NCI-H2029 treated with DMSO at 0.1 percent for 48 hours (cell line): ENCODE data around the gene LARP4.
A peak's percentile ranks its signal among the peaks of the same experiment; 100 is the strongest.
"Not testable (repeated sequence)": the region's sequence is repeated elsewhere in the genome, so short reads cannot be mapped to it uniquely, and the experiment has no call there.

Experiments
- DNase-seq: peaks from one replicate; lab custom pipeline; 2025; lab: John Stamatoyannopoulos, UW

The LARP4 gene

DNA sequence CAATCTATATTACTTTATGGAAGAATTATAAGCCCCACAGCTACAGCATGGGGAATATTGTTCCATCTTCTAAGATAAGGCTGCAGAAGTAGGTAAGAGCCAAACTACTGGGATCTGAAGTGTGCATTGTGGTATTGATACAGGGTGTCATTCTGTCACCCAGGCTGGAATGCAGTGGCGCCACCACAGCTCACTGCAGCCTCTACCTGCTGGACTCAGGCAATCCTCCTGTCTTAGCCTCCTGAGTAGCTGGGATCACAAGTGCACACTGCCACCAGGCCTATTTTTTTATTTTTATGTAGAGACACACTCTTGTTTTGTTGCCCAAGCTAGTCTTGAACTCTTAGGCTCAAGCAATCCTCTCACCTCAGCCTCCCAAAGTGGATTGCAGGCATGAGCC, 82.8 kb downstream of the LARP4 start:
- no peak for DNase-seq

DNA sequence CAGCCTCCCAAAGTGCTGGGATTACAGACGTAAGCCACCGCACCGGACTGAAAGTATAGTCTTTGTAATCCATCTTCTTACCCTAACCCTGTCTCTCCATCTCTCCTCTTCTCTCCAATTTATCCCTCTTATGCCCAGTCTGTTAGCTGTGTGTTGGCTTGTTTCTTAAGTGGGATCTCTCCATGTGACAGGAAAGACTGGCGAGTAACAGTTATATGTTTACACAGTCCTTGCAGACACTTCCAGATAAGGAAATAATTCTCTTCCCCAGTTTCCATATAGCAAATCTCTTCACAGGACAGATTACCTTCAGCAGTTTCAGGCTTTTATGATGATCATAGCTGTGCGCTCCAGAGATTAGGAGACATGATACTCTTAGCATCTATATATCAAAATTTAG, 88.1 kb downstream of the LARP4 start:
- DNase-seq = peak; percentile 49

DNA sequence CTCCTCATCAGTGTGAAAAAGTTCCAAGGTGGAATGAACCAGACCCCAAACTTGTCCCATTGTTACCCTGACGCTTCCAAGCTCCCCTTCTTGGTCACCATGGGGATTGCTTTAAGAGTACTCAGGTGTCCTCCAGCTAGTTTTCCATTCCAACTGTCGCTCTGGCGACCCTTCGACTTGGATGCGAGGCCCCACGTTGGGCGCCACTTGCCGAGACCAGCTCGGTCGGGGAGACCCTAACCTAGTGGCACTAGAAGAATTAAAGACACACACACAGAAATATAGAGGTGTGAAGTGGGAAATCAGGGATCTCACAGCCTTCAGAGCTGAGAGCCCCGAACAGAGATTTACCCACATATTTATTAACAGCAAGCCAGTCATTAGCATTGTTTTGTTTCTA, 97.4 kb downstream of the LARP4 start:
- not testable (repeated sequence) for DNase-seq

DNA sequence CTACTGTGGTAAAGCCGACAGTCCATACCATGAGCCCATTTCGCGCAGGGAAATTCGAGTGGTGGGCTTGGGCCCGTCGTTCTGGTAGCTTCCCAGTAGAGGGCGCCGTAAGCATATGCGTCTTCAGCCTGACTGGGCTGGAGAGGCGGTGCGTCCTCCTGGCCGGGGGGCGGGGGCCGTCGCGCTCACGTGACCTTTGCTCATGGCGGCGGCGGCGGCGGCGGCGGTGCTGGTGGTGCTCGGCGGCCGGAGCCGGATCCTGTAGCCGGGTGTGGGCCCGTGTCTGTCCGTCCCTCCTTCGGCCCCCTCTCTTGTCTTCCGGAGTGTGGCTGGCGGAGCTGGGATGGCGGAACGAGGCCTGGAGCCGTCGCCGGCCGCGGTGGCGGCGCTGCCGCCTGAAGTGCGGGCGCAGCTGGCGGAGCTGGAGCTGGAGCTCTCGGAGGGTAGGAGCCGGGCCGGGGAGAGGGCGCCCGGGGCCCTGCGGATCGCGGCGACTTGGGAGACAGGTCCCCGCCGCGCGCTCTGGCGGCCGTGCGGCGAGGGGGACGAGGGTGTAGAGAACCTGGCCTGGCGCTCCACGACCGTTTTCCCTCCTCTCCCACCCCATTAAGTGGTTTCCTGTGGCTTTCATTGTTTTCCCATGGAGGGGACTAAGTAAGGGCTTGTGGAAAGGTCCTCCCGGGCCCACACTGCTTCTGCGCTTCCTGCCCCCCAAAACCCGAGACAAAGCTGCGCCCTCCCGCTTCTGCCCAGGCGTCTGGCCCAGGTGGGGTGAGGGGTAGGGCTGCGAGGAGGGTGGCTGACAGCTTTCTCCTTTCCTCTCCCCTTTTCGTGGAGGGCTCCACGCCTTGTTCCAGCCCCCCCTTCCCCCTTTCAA, 104.4 kb downstream of the LARP4 start, which contains the start of gene DIP2B:
Gene DIP2B (plus strand): TSS at position 188 of the 877 bp plus-strand sequence. CDS start 156 bp downstream, at position 344.
- DNase-seq = peak; percentile 87

DNA sequence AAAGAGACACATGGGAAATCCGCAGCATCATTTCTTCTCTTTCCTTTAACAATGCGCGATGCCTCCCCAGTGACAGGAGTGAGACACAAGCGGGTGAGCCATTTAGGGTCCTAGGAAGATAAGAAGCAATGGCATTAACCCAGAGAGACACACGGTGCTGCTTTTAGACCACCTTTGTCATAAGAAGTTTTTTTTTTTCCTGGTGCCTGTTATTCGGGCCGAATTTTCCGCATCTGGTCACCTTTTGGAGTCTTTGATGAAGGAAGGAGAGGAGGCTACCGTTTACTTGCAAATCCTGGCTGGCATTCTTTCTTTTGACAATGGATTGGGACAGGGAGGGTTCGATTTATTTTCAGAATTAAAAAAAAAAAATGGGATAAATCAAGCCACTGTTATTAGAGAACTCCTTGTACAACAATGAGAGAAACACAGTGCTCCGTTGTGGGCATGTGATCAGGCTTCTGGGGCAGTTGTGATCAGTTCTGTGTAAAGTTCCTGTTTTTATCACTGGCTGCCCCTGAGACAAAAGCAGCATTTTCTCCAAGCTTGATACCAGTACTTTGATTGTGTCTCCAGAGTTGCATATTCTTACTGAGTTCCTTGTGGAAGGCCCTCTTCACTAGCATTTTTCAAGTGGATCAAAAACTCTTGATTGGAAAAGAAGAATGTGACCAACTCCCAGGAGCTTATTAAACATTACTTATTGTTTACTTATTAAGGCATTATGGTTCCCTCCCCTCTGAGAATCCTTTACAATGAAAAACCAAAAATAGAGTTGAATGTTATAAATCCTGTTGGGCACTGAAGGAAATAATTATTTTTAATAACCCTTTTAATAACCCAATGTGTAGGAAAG, 105.2 kb downstream of the LARP4 start:
- DNase-seq = no peak

DNA sequence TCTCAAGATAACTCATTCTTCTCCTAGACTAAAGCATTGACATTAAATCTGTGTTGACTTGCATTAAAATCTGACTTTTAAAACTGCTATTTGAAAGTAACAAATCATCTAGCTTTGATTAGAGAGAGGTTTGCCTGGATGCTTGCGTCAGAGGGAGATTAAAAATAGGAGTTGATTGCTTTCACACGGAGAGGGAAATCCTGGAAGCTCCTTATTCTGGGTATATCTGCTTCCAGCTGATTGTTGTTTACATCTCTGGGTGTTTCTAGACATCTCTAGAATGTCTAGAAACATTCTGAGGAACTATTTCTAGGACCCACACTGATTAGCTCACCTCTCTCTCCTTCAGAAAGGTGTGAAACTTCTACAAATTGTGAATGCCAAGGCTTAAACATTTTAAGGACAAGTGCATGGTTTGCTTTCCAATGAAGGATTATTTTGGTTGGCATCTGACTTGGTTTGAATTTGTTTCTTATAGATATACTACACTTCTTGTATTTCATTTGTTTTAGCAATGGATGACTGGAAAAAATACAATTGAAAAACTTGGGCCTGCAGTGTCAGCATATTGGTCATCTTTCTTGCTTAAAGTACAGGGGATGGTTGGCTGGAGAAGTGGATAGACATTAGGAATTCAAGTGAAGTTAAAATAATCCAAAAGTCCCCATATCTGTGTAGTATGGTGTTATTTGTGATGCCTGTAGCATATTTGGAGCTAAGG, 106.2 kb downstream of the LARP4 start:
- DNase-seq = no peak

DNA sequence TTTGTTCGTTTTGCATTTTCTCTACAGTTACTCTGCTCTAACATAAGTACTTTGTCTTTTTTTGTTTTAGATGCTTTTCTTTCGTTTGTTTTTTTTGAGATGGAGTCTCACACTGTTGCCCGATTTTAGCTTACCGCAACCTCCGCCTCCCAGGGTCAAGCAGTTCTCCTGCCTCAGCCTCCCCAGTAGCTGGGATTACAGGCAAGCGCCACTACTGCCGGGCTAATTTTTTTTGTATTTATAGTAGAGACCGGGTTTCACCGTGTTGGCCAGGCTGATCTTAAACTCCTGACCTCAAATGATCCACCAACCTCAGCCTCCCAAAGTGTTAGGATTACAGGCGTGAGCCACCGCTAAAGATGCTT, 106.8 kb downstream of the LARP4 start:
- no peak for DNase-seq

DNA sequence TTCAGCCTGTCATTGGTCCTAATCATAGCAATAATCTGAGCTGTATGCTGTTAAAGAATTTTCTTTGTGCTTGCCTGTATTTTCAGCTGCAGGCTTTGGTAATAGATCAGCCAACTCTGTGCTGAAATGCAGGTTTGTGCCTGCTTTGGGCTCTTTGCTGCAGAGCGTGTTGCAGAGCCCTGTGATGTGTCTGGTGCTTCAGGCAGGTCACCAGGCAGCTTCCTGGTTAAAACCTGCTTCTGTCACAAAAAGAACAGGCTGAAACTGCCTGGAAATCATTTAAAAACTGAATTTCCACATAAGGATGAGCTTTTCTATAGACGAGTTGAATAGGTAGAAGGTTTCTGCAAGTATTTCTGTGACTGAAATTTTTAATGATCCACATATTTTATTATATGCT, 107.2 kb downstream of the LARP4 start:
- no peak for DNase-seq

DNA sequence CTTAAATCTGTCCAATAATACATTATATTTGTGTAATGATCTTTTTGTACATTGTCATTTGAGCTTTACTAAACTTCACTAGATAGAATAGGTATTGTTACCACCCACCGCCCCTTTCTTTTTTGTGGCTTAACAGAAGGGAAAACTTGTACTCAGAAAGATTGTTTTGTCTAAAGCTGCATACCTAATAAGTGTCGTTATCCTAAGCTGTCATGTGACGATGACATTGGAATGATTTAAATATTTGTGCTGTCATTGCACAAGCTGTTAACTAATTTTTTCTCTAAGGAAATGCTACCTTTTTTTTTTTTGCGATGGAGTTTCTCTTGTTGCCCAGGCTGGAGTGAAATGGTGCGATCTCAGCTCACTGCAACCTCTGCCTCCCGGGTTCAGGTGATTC, 107.7 kb downstream of the LARP4 start:
- DNase-seq = no peak

DNA sequence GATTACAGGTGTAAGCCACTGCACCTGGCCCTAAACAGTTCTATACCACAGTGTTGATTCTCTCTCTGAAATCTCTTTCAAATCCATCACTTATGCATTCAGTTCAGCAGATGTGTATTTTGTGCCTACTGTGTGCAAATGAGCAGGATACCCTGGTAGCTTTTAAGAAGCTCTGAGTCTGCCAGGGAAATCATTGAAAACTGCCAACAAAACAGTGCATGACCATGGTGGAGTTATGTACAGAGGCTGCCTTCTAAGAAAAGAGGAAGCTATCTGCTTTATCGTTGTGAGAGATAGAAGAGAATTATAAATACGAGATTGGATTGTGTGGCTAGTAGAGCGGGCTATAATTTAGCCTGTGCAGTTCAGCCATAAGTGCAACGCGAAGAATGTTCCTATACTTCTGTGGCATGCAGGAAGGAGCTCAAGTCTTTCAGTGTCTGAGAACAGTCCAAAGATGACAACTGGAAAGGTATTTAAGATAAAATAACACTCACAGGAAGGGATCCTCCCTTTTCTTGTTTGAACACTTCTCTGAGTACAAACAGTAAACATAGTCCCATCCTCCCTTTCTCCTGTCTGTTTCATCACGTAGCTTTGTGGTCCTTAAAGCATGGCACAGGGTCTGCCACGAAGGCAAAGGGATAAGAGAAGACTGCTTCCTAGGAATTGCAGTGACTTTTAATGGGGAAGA, 108.4 kb downstream of the LARP4 start:
- DNase-seq = no peak

DNA sequence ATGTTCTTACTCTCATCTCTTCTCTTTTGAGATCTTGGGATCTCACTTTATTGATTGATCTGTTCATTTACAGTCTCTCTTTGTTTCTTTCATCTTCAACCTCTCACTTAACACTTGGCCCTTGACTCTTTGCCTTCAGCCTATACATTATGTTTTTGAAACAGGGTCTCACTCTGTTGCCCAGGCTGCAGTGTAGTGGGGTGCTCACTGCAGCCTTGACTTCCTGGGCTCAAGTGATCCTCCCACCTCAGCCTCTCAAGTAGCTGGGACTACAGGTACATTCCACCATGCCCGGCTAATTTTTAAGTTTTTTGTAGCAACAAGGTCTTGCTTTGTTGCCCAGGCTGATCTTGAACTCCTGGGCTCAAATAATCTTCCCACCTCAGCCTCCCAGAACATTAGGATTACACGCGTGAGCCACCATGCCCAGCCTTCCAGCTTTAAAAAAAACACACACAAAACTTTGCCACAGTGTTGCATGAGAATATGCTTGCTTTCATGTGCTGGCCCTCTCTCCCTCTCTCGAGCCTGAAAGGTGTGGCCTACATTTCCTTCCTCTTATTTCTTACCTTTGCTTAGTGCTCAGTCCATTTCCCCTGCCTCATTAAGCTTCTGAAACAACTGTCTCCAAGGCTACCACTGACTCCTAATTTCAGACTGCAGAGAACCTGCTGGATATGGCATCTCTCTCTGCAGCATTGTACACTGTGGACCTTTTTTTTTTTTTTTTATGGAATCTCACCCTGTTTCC, 114.0 kb downstream of the LARP4 start:
- DNase-seq = no peak

DNA sequence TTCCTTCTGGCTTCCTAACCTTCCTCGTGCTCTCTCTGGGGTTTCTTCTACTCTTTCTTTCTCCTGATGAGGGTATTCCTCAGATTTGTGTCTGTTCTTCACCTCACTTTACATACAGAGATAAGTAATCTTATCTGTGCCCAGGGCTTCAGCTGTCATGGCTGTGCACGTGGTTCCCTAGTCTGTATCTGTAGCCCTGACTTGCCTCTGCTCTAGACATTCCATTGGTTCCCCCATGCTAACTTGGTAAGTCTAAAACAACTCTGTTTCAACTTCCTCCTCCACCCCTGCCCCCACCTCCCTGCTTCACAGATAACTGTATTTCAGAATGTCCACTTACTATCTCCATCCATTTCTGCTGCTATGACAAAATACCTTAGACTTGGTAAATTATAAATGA, 114.9 kb downstream of the LARP4 start:
- DNase-seq = no peak

DNA sequence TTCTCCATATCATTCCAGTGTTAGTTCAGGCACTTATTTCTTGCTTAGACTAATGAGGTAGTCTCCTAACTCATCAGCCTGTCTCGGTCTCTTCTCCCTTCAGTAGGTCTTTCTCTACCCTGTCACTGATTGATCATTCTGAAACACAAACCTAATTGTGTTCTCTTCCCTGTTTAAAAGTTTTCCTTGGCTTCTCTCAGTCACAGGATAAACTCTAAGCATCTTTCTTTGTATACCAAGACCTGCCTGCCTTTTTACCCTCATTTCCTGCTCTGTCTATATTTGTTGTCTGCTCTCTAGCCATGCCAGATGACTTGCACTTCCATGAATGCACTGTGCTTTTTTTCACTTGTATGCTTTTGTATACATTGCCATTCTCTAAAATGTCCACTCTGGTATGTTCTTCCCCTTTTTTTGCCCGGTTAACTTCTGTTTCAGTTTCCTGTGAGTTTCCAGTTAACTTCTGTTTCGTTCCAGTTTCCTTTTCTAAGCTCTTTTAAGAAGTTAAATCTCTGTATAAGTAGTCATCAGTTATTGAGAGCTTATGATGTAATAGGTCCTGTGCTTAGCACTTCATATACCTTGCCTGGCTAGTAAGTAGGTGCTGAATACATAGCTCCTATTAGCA, 116.8 kb downstream of the LARP4 start:
- DNase-seq = no peak

DNA sequence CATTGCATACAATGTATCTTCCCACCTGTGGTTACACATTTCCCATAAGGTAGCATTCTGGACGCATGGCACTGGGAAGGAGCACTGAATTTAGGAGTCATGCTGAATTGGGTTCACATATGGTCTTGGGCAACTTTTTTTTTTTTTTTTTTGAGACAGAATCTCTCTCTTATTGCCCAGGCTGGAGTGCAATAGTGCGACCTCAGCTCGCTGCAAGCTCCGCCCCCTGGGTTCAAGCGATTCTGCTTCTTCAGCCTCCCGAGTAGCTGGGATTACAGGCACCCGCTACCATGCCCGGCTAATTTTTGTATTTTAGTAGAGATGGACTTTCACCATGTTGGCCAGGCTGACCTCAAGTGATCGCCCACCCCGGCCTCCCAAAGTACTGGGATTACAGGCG, 117.4 kb downstream of the LARP4 start:
- DNase-seq = no peak

DNA sequence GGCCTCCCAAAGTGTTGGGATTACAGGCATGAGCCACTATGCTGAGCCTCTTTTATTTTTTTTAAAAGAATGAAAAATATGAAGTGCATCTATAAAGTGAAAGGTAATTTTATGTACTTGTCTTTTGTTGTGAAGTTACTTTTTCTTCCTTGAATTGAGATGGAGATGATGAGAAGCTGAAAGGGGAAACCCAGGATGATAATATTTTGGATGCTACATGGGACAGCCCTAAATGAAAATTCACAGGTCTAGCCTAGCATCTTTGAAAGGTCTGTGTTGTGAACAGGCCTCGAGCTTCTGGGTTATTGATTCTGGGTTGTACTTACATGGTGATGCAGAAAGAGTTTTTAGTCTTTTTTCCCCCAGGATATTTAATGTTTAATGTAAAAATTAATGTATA, 118.7 kb downstream of the LARP4 start:
- no peak for DNase-seq

DNA sequence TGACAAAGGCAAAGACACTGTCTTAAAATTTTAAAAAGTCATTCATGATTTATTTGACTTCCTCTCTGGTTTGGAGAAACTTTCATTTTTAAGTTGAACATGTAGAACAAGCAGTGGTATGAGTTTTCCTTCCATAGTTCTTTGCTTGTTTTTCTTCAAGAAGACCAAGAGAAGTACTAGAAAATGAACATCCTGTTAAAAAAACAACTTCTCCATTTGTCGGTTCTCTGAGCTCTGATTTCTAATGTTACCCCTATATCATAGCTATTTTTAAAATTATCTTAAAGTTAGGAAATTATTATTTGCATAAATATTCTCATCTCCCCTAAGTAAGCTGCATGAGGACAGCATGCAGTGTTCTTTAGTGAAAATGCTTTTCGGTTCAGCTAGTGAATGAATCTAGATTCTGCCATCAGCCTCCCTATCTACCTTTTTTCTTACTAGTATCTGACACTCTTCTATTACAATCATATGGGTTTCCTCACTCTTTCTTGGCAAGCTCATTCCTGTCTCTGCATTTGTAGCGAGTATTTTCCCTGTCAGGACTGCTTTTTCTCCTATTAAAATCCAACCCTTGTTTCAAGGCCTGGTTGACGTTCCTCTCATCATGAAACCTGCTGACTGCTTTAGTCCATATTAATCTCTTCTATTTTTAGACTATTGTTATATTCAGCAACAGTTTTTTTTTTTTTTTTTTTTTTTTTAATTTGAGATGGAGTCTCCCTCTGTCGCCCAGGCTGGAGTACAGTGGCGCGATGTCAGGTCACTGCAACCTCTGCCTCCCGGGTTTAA, 119.9 kb downstream of the LARP4 start:
- DNase-seq = no peak

DNA sequence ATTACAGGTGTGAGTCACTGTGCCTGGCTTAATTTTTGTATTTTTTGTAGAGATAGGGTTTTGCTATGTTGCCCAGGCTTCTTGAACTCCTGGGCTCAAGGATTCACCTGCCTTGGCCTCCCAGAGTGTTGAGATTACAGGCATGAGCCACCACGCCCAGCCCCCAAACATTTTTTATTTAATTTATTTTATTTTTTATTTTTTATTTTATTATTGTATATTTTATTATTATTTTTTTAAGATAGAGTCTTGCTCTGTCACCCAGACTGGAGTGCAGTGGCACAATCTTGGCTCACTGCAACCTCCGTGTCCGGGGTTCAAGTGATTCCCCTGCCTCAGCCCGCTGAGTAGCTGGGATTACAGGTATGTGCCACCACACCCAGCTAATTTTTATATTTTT, 121.1 kb downstream of the LARP4 start:
- DNase-seq = not testable (repeated sequence)

DNA sequence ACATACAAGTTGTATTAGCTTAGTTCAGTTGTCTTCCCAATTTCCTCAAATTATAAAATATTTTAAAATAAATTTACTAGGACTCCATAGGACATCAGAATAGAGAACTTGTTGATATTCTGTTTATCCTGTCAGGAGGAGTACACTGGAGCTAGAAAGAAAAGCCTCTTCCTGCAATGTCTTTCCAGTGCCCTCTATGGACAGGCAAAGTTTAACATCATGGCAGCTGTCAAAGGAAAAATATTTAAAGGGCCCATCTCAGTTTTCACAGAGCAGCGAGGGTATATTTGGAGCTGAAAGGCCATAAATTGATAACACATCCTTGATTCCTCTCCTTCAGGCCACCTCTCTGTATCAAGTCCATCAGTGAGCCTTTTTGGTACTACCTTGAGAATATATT, 123.1 kb downstream of the LARP4 start:
- no peak for DNase-seq

DNA sequence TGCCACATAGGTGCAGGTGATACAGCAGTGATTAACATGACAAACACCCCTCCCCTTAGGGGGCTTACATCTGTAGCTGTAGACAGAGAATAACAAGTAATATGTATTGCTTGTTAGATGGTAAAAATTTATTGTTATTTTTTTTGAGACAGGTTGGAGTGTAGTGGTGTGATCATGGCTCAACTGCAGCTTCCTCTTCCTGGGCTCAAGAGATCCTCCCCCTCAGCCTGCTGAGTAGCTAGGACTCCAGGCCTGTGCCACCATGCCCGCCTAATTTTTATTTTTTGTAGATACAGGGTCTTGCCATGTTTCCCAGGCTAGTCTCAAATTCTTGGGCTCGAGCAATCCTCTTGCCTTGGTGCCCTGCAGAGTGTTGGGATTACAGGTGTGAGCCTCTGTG, 123.9 kb downstream of the LARP4 start:
- DNase-seq = no peak

DNA sequence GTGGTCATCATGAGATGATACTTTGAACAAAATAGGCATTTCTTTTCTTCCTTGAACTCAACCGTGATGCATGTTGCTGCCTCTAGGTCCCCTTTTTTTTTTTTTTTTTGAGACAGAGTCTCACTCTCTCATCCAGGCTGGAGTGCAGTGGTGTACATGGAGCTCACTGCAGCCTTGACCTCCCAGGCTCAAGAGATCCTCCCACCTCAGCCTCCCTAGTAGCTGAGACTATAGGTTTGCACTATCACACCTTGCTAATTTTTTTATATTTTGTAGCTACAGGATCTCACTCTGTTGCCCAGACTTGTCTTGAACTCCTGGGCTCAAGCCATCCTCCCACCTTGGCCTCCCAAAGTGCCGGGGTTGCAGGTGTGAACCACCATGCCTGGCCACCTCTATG, 124.7 kb downstream of the LARP4 start:
- DNase-seq = no peak
